Breast epithelium (tissue), 3 donors: Measurements from ENCODE around the gene ZNF664.

Experiments used
- CTCF ChIP-seq, 3 donors: fragments of 450-650 bp; IDR thresholded peaks; one replicate each; pipeline ENCODE4 v1.5.1; 2016 to 2017; ENCODE audit warnings: antibody characterized with exemption in 3 of 3, mild to moderate bottlenecking in 3 of 3, moderate library complexity in 3 of 3
- POLR2A ChIP-seq: fragments of 450-650 bp; IDR thresholded peaks from one replicate; pipeline ENCODE4 v1.6.1; 2016; ENCODE audit warnings: antibody characterized with exemption, mild to moderate bottlenecking, moderate library complexity
- POLR2AphosphoS5 ChIP-seq, 3 donors: sonication (generic); formaldehyde crosslinking; IDR thresholded peaks; one replicate each; pipeline ENCODE4 v1.6.1; 2017; ENCODE audit warnings: antibody characterized with exemption in 3 of 3

DNA sequence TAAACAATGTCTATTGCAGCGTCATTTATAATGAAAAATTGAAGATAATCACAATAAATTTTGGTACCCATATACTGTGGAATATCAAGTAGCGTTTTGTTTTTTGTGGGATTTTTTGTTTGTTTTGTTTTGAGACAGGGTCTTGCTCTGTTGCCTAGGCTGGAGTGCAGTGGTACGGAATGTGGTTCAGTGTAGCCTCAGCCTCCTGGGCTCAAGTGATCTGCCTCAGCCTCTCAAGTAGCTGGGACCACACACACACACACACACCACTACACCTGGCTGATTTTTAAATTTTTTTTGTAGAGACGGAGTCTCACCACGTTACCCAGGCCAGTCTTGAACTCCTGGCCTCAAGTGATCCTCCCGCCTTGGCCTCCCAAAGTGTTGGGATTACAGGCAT lies 6.6 kb downstream of the ZNF664 start:
- no peak for TF ChIP-seq CTCF (IDR thresholded peaks at IDR 0.05)
- no peak for TF ChIP-seq POLR2AphosphoS5 (IDR thresholded peaks at IDR 0.05)
- no peak for TF ChIP-seq POLR2A
